HepG2 (cell line): Measurements from ENCODE around the gene ZNF367. TPM values are rescaled to one million over a fixed set of nuclear protein-coding genes. Genes with fewer than 3 reads are reported as not detected.

Experiments used
- CERS6 ChIP-seq: sonication (generic); formaldehyde crosslinking; IDR thresholded peaks from 2 replicates; pipeline ENCODE4 v1.5.0; 2020; ENCODE audit warnings: missing genetic modification reagents
- DNMT3B ChIP-seq: conservative IDR thresholded peaks from 2 replicates; pipeline ENCODE4 v1.6.1; 2016; ENCODE audit warnings: missing biosample characterization, control low read depth
- HIC2 ChIP-seq: sonication (generic); formaldehyde crosslinking; IDR thresholded peaks from 2 replicates; pipeline ENCODE4 v1.9.0; 2022; ENCODE audit warnings: low read depth, missing genetic modification reagents
- IKZF1 ChIP-seq: fragments of 450-650 bp; IDR thresholded peaks from 2 replicates; pipeline ENCODE4 v1.7.1; 2016
- KMT2A ChIP-seq: sonication (generic); formaldehyde crosslinking; IDR thresholded peaks from 2 replicates; pipeline ENCODE4 v1.4.0; 2020; ENCODE audit warnings: missing genetic modification reagents
- NFYC ChIP-seq: IDR thresholded peaks from 2 replicates; pipeline ENCODE4 v1.6.1; 2016; ENCODE audit warnings: missing genetic modification reagents, missing compliant biosample characterization
- RELA ChIP-seq: sonication (generic); formaldehyde crosslinking; IDR thresholded peaks from 2 replicates; pipeline ENCODE4 v1.4.0; 2020; ENCODE audit warnings: missing genetic modification reagents
- THAP9 ChIP-seq: sonication (generic); formaldehyde crosslinking; IDR thresholded peaks from 2 replicates; pipeline ENCODE4; 2020; ENCODE audit warnings: missing genetic modification reagents, mild to moderate bottlenecking, borderline replicate concordance
- TMF1 ChIP-seq: sonication (generic); formaldehyde crosslinking; IDR thresholded peaks from 2 replicates; pipeline ENCODE4 v1.8.1; 2022; ENCODE audit warnings: low read depth, missing genetic modification reagents
- TOE1 ChIP-seq: sonication (generic); formaldehyde crosslinking; IDR thresholded peaks from 2 replicates; pipeline ENCODE4 v1.4.0; 2020; ENCODE audit warnings: mild to moderate bottlenecking, missing genetic modification reagents
- YEATS2 ChIP-seq: sonication (generic); formaldehyde crosslinking; IDR thresholded peaks from 2 replicates; pipeline ENCODE4 v1.4.0; 2020; ENCODE audit warnings: missing genetic modification reagents, borderline replicate concordance
- ZC3H4 ChIP-seq: sonication (generic); formaldehyde crosslinking; IDR thresholded peaks from 2 replicates; pipeline ENCODE4 v1.4.0; 2020; ENCODE audit warnings: missing genetic modification reagents, borderline replicate concordance
- ZFP36L2 ChIP-seq: sonication (generic); formaldehyde crosslinking; IDR thresholded peaks from 2 replicates; pipeline ENCODE4 v1.4.0; 2020; ENCODE audit warnings: missing genetic modification reagents
- ZNF329 ChIP-seq: sonication (generic); formaldehyde crosslinking; IDR thresholded peaks from 2 replicates; pipeline ENCODE4 v1.9.0; 2021; ENCODE audit warnings: low read depth, mild to moderate bottlenecking, missing genetic modification reagents
- ZNF431 ChIP-seq: sonication (generic); formaldehyde crosslinking; IDR thresholded peaks from 2 replicates; pipeline ENCODE4 v1.9.0; 2022; ENCODE audit warnings: missing genetic modification reagents, low read depth, mild to moderate bottlenecking, borderline replicate concordance
- ZNF766 ChIP-seq: sonication (generic); formaldehyde crosslinking; IDR thresholded peaks from 2 replicates; pipeline ENCODE4 v1.5.0; 2020; ENCODE audit warnings: missing genetic modification reagents, borderline replicate concordance
- polyA plus RNA-seq, 8 experiments: library from polyadenylated mRNA; depleted of rRNA in 3 of 8; stranded (reverse) in 7 of 8; unstranded in 1 of 8; fragments of >200 nt; fragmentation: Illumina TruSeq in 4 of 8; extraction: Trizol in 4 of 8; gene quantifications; 2 replicates each; pipeline versions ENCODE4 v1.2.1 to v1.2.3, GENCODE V29; 2011 to 2016; ENCODE audit warnings: low read depth in 4 of 8, missing spikeins in 1 of 8, mixed read lengths in 1 of 8; ENCODE audit not compliant: insufficient read depth in 1 of 8
- total RNA-seq, 5 experiments: library from RNA; depleted of rRNA; stranded (reverse); fragments of >200 nt; fragmentation: Illumina TruSeq; extraction: Trizol; gene quantifications; 2 replicates each; pipeline ENCODE4 v1.2.3, GENCODE V29; 2016; ENCODE audit warnings: low read depth in 1 of 5
- TF ChIP-seq, protein P1 (sequence below): sonication (generic); formaldehyde crosslinking; IDR thresholded peaks from 2 replicates; pipeline ENCODE4 v1.4.0; 2020; ENCODE audit warnings: missing genetic modification reagents, borderline replicate concordance

Gene ZNF367
- total and polyA plus RNA-seq, 2 of the 13 experiments (the other 11 are each of a cell fraction or from before 2014, with no cell fraction given): 2.9 to 7.7 TPM

- TF ChIP-seq RELA (CRISPR knock-in tag): no peak
- no peak for TF ChIP-seq KMT2A (CRISPR knock-in tag)
- TF ChIP-seq ZNF766 (CRISPR knock-in tag): peak; percentile 46; the same call in 1 of the 2 replicates
- 0 out of 2 replicates have a peak, but pooled peaks have one; percentile 66 for TF ChIP-seq ZC3H4 (CRISPR knock-in tag)
- TF ChIP-seq HIC2 (CRISPR knock-in tag): no peak
- peak; percentile 94 for TF ChIP-seq NFYC (CRISPR knock-in tag)
- TF ChIP-seq ZNF431: peak; percentile 73; the same call in 1 of the 2 replicates
- TF ChIP-seq, protein P1, sequence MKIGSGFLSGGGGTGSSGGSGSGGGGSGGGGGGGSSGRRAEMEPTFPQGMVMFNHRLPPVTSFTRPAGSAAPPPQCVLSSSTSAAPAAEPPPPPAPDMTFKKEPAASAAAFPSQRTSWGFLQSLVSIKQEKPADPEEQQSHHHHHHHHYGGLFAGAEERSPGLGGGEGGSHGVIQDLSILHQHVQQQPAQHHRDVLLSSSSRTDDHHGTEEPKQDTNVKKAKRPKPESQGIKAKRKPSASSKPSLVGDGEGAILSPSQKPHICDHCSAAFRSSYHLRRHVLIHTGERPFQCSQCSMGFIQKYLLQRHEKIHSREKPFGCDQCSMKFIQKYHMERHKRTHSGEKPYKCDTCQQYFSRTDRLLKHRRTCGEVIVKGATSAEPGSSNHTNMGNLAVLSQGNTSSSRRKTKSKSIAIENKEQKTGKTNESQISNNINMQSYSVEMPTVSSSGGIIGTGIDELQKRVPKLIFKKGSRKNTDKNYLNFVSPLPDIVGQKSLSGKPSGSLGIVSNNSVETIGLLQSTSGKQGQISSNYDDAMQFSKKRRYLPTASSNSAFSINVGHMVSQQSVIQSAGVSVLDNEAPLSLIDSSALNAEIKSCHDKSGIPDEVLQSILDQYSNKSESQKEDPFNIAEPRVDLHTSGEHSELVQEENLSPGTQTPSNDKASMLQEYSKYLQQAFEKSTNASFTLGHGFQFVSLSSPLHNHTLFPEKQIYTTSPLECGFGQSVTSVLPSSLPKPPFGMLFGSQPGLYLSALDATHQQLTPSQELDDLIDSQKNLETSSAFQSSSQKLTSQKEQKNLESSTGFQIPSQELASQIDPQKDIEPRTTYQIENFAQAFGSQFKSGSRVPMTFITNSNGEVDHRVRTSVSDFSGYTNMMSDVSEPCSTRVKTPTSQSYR (CRISPR knock-in tag): no peak
- TF ChIP-seq TMF1 (CRISPR knock-in tag): peak; percentile 62; the same call in 1 of the 2 replicates
- no peak for TF ChIP-seq IKZF1
- no peak; the same call in 1 of the 2 replicates for TF ChIP-seq THAP9 (CRISPR knock-in tag)
- no peak for TF ChIP-seq TOE1 (CRISPR knock-in tag)
- TF ChIP-seq CERS6 (CRISPR knock-in tag): no peak
- peak; percentile 72; the same call in 1 of the 2 replicates for TF ChIP-seq YEATS2 (CRISPR knock-in tag)
- TF ChIP-seq DNMT3B: no peak
- TF ChIP-seq ZFP36L2 (CRISPR knock-in tag): no peak
- TF ChIP-seq ZNF329: no peak
Measured at GRCh38 chr9:96418083-96418919, at the start of gene ZNF367 (continued).
